ENCODE results near the gene PRRT3. TPM values are rescaled to one million over a fixed set of nuclear protein-coding genes. Genes with fewer than 3 reads are reported as not detected.

The PRRT3 gene
- total and polyA plus RNA-seq, 2 experiments from 2014 or later, result 4.3 to 6.9 TPM

- Histone ChIP-seq H3K79me2 (replicated peaks; ENCODE audit: insufficient read depth) (0 out of 2 replicates have a peak, but pooled peaks cover under 1% of the 10 kb centered on the region), H3K27me3 (ENCODE audit: insufficient read depth) (no peaks in the 10 kb centered on the region), H2AFZ (no peak overlapping the region), H4K20me1 (replicated peaks; ENCODE audit: insufficient read depth) (peaks cover 4% of the 10 kb centered on the region; the same call in 1 of the 2 replicates), H3K36me3 (ENCODE audit: insufficient read depth) (0 out of 2 replicates have a peak, but pooled peaks cover 9% of the 10 kb centered on the region), H3K9me2 (ENCODE audit: insufficient read depth) (no peaks in the 10 kb centered on the region), H3K4me3 (no peak overlapping the region), H3K4me1 (ENCODE audit: insufficient read depth) (peaks cover 6% of the 10 kb centered on the region; the same call in 1 of the 2 replicates), H3K27ac (ENCODE audit: low read depth) (no peak overlapping the region), H3F3A (replicated peaks; ENCODE audit: low read depth) (peaks cover 9% of the 10 kb centered on the region; the same call in 1 of the 2 replicates), H3K4me2 (no peak overlapping the region)
- no peaks in the 10 kb centered on the region for H3K9me3 Mint-ChIP-seq
- ATAC-seq (no peak), DNase-seq (ENCODE audit: low spot score) (no peak)
- H3K4me3 Mint-ChIP-seq, result no peak overlapping the region
- no peak for TF ChIP-seq JUNB (IDR thresholded peaks at IDR 0.05; ENCODE audit: unreplicated experiment)
- no peak for TF ChIP-seq STAT1 (IDR thresholded peaks at IDR 0.05; ENCODE audit: unreplicated experiment)
- TF ChIP-seq POLR2AphosphoS5 (IDR thresholded peaks at IDR 0.05; ENCODE audit: low read depth), result no peak
- no peak for TF ChIP-seq REST (IDR thresholded peaks at IDR 0.05; ENCODE audit: unreplicated experiment)
- no peak for TF ChIP-seq ZNF114 (CRISPR knock-in tag; IDR thresholded peaks at IDR 0.05)
- no peak for TF ChIP-seq EZH2 (IDR thresholded peaks at IDR 0.05; ENCODE audit: low read depth, unreplicated experiment)
- TF ChIP-seq CTCF (conservative IDR thresholded peaks at IDR 0.05; ENCODE audit: low read depth in 2 of 2), result no peak
- no peak for TF ChIP-seq NANOG (IDR thresholded peaks at IDR 0.05; ENCODE audit: borderline replicate concordance)
- no peak for TF ChIP-seq ETS1 (IDR thresholded peaks at IDR 0.05)
- no peak for TF ChIP-seq EZH2phosphoT487 (IDR thresholded peaks at IDR 0.05; ENCODE audit: unreplicated experiment)
- no peak for TF ChIP-seq ZNF331 (CRISPR knock-in tag; IDR thresholded peaks at IDR 0.05; ENCODE audit: low read depth)
- no peak for TF ChIP-seq ZNF462 (CRISPR knock-in tag; IDR thresholded peaks at IDR 0.05)
- TF ChIP-seq CREB1 (CRISPR knock-in tag; IDR thresholded peaks at IDR 0.05; ENCODE audit: low read depth), result no peak
- peaks cover 20% of the 10 kb centered on the region for H3K36me3 Mint-ChIP-seq (ENCODE audit: low read depth)
- no peak overlapping the region for H3K27ac Mint-ChIP-seq
- peaks cover 10% of the 10 kb centered on the region for H3K4me1 Mint-ChIP-seq
- H3K27me3 Mint-ChIP-seq (ENCODE audit: insufficient read depth, low read depth, poor library complexity), result peaks cover 4% of the 10 kb centered on the region
Measured at GRCh38 chr3:9897408-9898372, 54.5 kb downstream of the PRRT3 start.
